GM18868 (cell line): ENCODE results near the gene RASA3.
"Not testable (repeated sequence)": the region's sequence is repeated elsewhere in the genome, so short reads cannot be mapped to it uniquely, and the experiment has no call there.

Experiments
- ATAC-seq: cut with Tn5 transposase; IDR thresholded peaks from one replicate; pipeline ENCODE4 v1.9.1; 2021; ENCODE audit warnings: mild to moderate bottlenecking, moderate library complexity; ENCODE audit not compliant: unreplicated experiment

Gene RASA3

GRCh38 chr13:114102131-114102520 is 30.3 kb downstream of the RASA3 start:
- no peak for ATAC-seq

DNA sequence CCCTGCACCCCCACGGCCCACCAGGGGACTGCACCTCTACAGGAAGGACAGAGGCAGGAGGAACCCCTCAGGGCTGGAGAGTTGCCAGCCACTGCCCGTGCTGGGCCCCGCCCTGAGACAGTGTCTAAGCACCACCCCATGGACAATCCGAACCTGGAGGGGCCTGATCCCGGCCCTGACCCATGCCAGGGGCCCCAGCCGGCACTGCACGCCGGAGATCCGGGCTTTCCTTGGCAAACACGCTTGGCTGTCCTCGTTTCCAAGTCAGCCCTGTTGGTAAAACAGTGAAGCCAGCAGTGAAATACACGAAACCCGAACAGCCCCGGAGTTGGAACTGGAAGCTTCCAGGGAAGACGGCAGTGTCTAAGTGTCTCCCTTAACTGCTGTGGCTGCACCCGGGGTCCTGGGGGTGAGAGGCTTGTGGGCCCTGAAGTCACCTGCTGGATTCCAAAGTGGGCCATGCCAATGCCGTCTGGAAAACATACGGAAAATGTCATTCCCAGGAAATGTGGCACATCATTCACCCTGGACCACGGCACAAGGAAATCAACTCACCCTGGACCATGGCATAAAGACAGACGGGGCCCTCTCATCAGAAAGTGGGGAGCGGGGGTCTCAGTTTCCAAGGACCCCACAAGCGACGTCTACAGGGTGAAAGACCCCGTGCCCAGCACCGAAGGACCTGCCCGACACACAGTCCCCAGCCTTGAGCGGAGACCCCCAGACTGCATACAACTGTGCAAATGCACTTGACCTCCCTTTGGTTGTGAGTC is 30.9 kb downstream of the RASA3 start:
- no peak for ATAC-seq

DNA sequence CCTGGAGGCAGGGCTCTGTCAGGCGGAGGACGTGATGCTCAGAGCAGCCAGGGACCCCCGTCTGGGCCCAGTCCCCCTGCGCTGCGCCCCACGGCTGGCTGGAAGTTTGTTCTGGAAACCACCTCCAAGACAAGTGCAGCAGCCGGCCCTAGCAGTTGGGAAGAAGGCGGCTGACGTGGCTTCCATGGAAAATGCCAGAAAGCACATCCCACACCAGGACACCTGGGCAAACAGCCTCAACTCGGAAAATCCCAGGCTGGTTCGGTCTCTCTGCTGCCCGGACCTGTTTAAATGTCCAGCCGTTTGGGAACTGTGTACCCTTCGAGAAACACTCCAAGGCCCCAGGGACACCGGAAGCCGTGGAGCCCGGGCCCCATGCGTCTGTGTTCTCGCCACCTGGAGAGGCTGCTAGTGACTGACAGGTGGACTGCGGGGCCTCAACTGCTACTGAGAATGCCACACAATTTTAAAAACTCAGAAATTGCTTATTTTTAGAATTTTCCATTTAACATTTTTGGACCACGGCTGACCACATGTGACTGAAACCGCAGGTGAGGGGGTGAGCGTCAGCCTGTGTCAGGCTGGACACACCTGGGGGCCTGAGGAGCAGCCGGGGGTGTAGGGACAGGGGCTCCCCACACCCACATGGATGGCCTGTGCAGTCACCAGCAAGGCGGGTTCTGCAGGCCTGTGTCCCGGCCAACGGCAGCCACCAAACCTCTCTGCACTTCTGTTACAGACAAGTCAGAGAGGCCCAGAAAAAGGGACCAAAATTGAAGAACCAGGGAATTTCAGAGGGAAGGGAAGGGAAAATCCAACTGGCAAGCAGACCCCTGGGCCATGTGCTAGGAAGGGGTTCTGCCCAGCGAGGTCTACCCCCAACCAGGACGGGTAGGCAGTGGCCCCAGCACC is 31.7 kb downstream of the RASA3 start:
- no peak for ATAC-seq

DNA sequence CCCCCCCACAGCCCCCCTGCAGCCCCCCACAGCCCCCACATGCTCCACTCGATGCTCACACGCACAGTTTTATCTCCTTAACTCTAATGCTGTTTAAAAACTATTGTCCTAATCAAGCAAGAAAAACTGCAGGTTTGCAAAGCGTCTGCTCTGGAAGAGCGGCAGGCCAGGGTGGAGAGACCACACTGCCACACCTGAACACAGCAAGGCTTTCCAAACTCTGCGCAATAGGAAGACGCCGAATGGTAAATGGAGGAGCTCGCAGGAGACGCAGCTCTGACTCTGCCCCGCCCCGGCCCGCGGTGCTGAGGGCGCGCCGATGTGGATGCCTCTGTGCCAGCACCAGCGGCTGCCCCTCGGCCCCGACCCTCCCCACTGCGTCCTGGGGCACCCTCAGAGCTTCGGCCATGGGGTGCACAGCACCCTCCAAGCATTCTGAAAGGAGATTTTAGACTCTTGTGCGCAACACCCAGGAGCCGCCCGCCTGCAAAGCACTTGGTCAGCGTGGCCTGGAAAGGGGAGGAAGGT is 32.4 kb downstream of the RASA3 start:
- no peak for ATAC-seq

GRCh38 chr13:114099191-114099590 is 33.2 kb downstream of the RASA3 start:
- ATAC-seq, result no peak

- ATAC-seq, result not testable (repeated sequence)
Measured at GRCh38 chr13:114098689-114099056, 33.8 kb downstream of the RASA3 start.

GRCh38 chr13:114097893-114098688 is 34.3 kb downstream of the RASA3 start:
- ATAC-seq, result no peak

DNA sequence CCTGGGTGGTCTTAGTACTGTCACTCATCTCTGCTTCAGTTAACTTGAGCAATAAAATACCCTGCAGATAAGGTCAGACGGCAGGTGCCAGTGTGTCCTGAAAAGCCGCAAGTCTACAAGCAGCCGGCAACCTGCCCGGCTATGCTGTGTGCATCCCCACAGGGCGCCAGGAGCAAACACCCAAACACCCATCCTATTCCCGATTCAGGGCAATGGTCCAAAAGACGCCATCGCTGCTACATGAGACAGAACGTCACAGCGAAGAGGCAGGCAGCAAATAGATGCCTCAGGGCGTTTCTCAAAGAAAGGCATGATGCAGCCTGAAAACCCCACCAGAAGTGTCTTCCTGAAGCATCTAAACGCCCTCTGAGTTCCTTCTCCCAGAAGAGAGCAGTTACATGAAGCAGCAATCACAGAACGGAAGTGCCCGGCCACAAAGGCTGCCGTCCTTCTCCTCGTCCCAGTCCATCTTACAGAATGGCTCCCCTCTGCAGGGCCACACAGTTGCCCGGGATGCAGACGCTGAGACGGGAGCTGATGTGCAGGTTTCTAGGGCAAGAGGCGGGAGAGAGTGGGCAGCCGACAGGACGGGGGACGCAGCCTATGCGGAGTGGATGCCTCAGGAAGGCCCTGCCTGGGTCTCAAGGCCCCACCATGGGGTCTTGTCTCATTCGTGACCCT is 35.1 kb downstream of the RASA3 start:
- no peak for ATAC-seq

DNA sequence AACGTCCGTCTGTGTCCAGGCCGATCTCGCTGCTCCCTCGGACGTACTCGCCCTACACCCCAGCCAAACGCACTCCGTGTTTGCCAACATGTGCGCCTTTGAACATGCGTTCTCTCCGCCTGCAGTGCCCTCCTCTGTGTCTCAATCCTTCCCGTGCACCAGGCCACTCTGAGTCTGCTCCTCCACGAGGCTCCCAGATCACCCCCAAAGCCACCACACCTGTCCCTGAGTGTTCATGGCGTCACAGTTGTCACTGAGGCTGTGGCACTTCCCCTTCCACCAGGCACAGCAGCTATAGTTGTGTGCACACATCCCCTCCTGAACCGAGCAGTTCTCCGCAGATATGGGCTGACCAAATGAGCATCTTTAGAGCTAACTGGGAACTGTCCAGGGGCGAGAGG is 35.6 kb downstream of the RASA3 start:
- no peak for ATAC-seq

- ATAC-seq, result no peak
Measured at GRCh38 chr13:114096031-114096485, 36.4 kb downstream of the RASA3 start.

- ATAC-seq, result no peak
Measured at GRCh38 chr13:114095486-114095885, 36.9 kb downstream of the RASA3 start.

GRCh38 chr13:114093118-114093517 is 39.3 kb downstream of the RASA3 start:
- no peak for ATAC-seq

- ATAC-seq, result no peak
Measured at GRCh38 chr13:114092468-114092867, 40.0 kb downstream of the RASA3 start.

- no peak for ATAC-seq
Measured at GRCh38 chr13:114090476-114090875, 41.9 kb downstream of the RASA3 start.

DNA sequence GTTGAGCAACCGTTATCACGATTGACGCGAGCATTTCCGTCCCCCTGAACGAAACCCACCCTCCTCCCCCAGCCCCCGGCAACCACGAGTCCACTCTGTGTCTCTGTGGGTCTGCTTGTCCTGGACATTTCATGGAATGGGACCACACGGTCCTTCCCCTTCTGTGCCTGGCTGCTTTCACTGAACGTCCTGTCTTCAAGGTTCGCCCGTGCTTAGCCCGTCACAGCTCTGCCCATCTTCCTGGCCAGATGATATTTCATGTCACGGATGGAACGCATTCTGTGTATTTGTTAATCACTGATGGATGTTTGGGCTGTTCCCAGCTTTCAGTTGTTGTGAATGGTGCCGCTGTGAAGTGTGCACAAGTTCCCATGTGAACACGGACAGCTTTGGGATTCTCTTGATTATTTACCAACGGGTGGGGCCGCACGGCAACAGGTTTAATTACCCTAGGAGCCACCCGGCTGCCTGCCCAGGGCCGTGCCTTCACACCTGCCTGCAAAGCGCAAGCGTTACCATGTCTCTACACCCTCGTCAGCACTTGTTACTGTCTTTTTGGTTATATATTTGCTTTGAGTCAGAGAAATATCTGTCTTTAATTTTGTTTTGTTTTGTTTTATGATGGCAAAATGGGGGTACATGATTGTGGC is 42.5 kb downstream of the RASA3 start:
- no peak for ATAC-seq

DNA sequence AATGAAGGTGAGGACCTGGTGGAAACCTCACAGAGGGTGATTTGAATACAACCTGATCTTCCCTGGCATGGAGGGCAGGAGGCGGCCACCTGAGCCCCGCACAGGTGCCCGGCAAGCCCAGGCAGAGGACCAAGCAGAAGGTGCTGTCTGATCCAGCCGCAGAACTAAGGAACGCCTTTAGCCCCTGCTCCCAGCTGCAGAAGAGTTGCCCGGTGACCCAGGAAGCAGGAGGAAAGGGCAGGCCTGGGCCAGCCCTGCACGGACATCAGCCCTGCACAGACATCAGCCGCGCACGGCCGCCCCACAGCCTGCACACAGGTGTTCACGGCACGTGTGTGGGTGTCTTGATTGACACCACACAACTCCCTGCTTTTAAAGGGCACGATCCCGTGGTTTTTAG is 43.1 kb downstream of the RASA3 start:
- no peak for ATAC-seq

- ATAC-seq, result no peak
Measured at GRCh38 chr13:114088863-114089262, 43.6 kb downstream of the RASA3 start.

- no peak for ATAC-seq
Measured at GRCh38 chr13:114088234-114088633, 44.2 kb downstream of the RASA3 start.

GRCh38 chr13:114087430-114087829 is 45.0 kb downstream of the RASA3 start:
- ATAC-seq, result no peak
